Lower leg skin (tissue), 3 donors: ENCODE results near the gene POLA2.

ENCODE experiments used
- POLR2A ChIP-seq, 2 donors: fragments of 450-650 bp; IDR thresholded peaks; one replicate each; pipeline ENCODE4 v1.6.1; 2016 to 2017; ENCODE audit warnings: antibody characterized with exemption in 2 of 2, mild to moderate bottlenecking in 1 of 2, moderate library complexity in 1 of 2
- TF ChIP-seq, protein P1 (sequence below), 3 donors: fragments of 450-650 bp; IDR thresholded peaks; one replicate each; pipeline ENCODE4 v1.5.1; 2016; ENCODE audit warnings: antibody characterized with exemption in 3 of 3, mild to moderate bottlenecking in 3 of 3, moderate library complexity in 2 of 3

DNA sequence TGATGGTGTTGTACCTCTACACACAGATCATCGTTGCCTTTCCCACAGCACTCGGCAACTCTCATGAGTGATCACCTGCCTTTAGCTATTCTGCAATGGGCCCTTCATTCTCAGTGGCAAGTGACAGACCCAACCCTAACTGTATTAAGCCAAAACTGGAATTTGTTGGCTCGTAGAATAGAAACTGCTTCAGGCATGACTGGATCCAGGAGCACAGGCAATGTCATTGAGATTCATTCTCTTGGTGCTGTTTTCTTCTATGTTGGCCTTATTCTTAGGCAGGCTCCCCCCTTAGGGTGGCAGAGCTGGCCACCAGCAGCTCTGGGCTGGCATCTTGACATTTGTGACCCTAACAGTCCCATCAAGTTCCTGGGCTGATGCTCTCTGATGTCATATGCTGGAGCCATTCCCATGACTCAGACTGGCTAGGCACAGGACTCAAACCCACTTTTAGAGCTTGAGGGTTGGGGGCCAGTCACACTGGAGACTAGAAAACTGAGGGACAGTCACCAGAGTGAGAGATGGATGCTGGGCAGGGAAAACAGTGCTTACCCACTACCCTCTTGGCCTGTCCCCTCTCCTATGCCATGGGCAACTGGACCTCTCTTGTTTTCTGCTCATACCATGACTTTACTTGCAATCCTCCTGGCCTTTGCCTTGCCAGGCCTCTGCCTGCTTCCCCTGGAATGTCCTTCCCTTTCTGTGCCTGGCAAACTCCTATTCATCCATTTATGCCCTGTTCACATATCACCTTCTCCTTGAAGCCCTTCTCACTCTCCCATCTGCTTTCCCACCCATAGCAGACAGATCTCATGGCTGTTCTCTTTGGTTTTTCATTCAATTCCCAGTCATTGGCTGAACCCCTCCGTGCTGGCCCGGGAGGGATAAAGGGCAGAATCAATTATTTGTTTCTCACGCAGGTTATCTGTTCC, 45.8 kb downstream of the POLA2 start:
- TF ChIP-seq, protein P1, sequence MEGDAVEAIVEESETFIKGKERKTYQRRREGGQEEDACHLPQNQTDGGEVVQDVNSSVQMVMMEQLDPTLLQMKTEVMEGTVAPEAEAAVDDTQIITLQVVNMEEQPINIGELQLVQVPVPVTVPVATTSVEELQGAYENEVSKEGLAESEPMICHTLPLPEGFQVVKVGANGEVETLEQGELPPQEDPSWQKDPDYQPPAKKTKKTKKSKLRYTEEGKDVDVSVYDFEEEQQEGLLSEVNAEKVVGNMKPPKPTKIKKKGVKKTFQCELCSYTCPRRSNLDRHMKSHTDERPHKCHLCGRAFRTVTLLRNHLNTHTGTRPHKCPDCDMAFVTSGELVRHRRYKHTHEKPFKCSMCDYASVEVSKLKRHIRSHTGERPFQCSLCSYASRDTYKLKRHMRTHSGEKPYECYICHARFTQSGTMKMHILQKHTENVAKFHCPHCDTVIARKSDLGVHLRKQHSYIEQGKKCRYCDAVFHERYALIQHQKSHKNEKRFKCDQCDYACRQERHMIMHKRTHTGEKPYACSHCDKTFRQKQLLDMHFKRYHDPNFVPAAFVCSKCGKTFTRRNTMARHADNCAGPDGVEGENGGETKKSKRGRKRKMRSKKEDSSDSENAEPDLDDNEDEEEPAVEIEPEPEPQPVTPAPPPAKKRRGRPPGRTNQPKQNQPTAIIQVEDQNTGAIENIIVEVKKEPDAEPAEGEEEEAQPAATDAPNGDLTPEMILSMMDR (IDR thresholded peaks at IDR 0.05), result no peak
- TF ChIP-seq POLR2A (IDR thresholded peaks at IDR 0.05), result no peak
